Neuron (in vitro differentiated cells): Measurements from ENCODE around the gene ASXL3.

ENCODE experiments used
- H2AFZ ChIP-seq: one replicate; pipeline ENCODE4 v1.6.1; 2013; ENCODE audit warnings: low read depth, mild to moderate bottlenecking, inconsistent platforms, low read length, moderate library complexity
- H3K27me3 ChIP-seq: one replicate; pipeline ENCODE4 v1.6.1; 2013; ENCODE audit warnings: low read length; ENCODE audit not compliant: insufficient read depth
- H3K36me3 ChIP-seq: one replicate; pipeline ENCODE4 v1.6.1; 2013; ENCODE audit warnings: low read length; ENCODE audit not compliant: insufficient read depth
- H3K4me1 ChIP-seq: one replicate; pipeline ENCODE4 v1.6.1; 2013; ENCODE audit warnings: low read length; ENCODE audit not compliant: insufficient read depth
- H3K4me3 ChIP-seq: 2 replicates; pipeline ENCODE4 v1.5.1; 2013; ENCODE audit warnings: mild to moderate bottlenecking, low read length, moderate library complexity
- H3K9me3 ChIP-seq: one replicate; pipeline ENCODE4 v1.6.1; 2013; ENCODE audit warnings: low read length

The ASXL3 gene

GRCh38 chr18:33716061-33716683, 138.2 kb downstream of the ASXL3 start:
- Histone ChIP-seq H3K9me3 (no peaks in the 10 kb centered on the region), H3K4me1 (peaks cover 12% of the 10 kb centered on the region), H3K36me3 (peaks cover 6% of the 10 kb centered on the region), H3K4me3 (no peak overlapping the region), H3K27me3 (no peaks in the 10 kb centered on the region), H2AFZ (no peak overlapping the region)

GRCh38 chr18:33717339-33717738, 139.3 kb downstream of the ASXL3 start:
- peaks cover 5% of the 10 kb centered on the region for H3K36me3 ChIP-seq
- no peak overlapping the region for H3K4me3 ChIP-seq
- no peak overlapping the region for H2AFZ ChIP-seq
- H3K9me3 ChIP-seq, result no peaks in the 10 kb centered on the region
- H3K27me3 ChIP-seq, result no peaks in the 10 kb centered on the region
- peaks cover 12% of the 10 kb centered on the region for H3K4me1 ChIP-seq

GRCh38 chr18:33720133-33720532, 142.1 kb downstream of the ASXL3 start:
- Histone ChIP-seq H3K36me3 (peaks cover 4% of the 10 kb centered on the region), H2AFZ (no peak overlapping the region), H3K4me3 (no peak overlapping the region), H3K27me3 (no peaks in the 10 kb centered on the region), H3K4me1 (peaks cover 8% of the 10 kb centered on the region), H3K9me3 (no peaks in the 10 kb centered on the region)

GRCh38 chr18:33729556-33729955, 151.5 kb downstream of the ASXL3 start:
- Histone ChIP-seq H3K9me3 (no peaks in the 10 kb centered on the region), H2AFZ (no peak overlapping the region), H3K4me1 (peaks cover 3% of the 10 kb centered on the region), H3K4me3 (no peak overlapping the region), H3K27me3 (no peaks in the 10 kb centered on the region), H3K36me3 (peaks cover 13% of the 10 kb centered on the region)

- Histone ChIP-seq H3K4me3 (no peak overlapping the region), H3K9me3 (no peaks in the 10 kb centered on the region), H3K27me3 (no peaks in the 10 kb centered on the region), H2AFZ (no peak overlapping the region), H3K36me3 (peaks cover 21% of the 10 kb centered on the region), H3K4me1 (peaks cover 3% of the 10 kb centered on the region)
Measured at GRCh38 chr18:33733376-33733775, 155.4 kb downstream of the ASXL3 start.

GRCh38 chr18:33735428-33735827, 157.4 kb downstream of the ASXL3 start:
- Histone ChIP-seq H3K4me1 (peaks cover 3% of the 10 kb centered on the region), H3K9me3 (no peaks in the 10 kb centered on the region), H3K36me3 (peaks cover 40% of the 10 kb centered on the region), H2AFZ (no peak overlapping the region), H3K27me3 (no peaks in the 10 kb centered on the region), H3K4me3 (no peak overlapping the region)

- Histone ChIP-seq H3K27me3 (no peaks in the 10 kb centered on the region), H3K9me3 (peaks cover 2% of the 10 kb centered on the region), H3K4me1 (no peaks in the 10 kb centered on the region), H3K36me3 (peaks cover 70% of the 10 kb centered on the region), H3K4me3 (no peak overlapping the region), H2AFZ (no peak overlapping the region)
Measured at GRCh38 chr18:33741760-33742159, 163.7 kb downstream of the ASXL3 start.

GRCh38 chr18:33744032-33744697, 166.1 kb downstream of the ASXL3 start:
- H3K27me3 ChIP-seq, result no peaks in the 10 kb centered on the region
- peaks cover 59% of the 10 kb centered on the region for H3K36me3 ChIP-seq
- H3K4me3 ChIP-seq, result no peak overlapping the region
- H3K4me1 ChIP-seq, result no peaks in the 10 kb centered on the region
- H2AFZ ChIP-seq, result no peak overlapping the region
- H3K9me3 ChIP-seq, result peaks cover 2% of the 10 kb centered on the region

GRCh38 chr18:33745151-33745795, 167.3 kb downstream of the ASXL3 start:
- Histone ChIP-seq H3K4me3 (no peak overlapping the region), H3K36me3 (peaks cover 49% of the 10 kb centered on the region), H3K4me1 (peaks cover 2% of the 10 kb centered on the region), H3K27me3 (no peaks in the 10 kb centered on the region), H2AFZ (no peak overlapping the region), H3K9me3 (peaks cover 2% of the 10 kb centered on the region)

GRCh38 chr18:33745871-33746545, 168.0 kb downstream of the ASXL3 start:
- H3K9me3 ChIP-seq, result peaks cover 2% of the 10 kb centered on the region
- H3K27me3 ChIP-seq, result no peaks in the 10 kb centered on the region
- H3K36me3 ChIP-seq, result peaks cover 43% of the 10 kb centered on the region
- H3K4me1 ChIP-seq, result peaks cover 2% of the 10 kb centered on the region
- no peak overlapping the region for H2AFZ ChIP-seq
- H3K4me3 ChIP-seq, result no peak overlapping the region

GRCh38 chr18:33749834-33750233, 171.8 kb downstream of the ASXL3 start:
- H3K4me3 ChIP-seq, result no peak overlapping the region
- no peak overlapping the region for H2AFZ ChIP-seq
- no peaks in the 10 kb centered on the region for H3K27me3 ChIP-seq
- peaks cover 8% of the 10 kb centered on the region for H3K36me3 ChIP-seq
- H3K9me3 ChIP-seq, result no peaks in the 10 kb centered on the region
- peaks cover 2% of the 10 kb centered on the region for H3K4me1 ChIP-seq

GRCh38 chr18:33750366-33750765, 172.3 kb downstream of the ASXL3 start:
- H3K4me1 ChIP-seq, result peaks cover 2% of the 10 kb centered on the region
- no peak overlapping the region for H2AFZ ChIP-seq
- no peaks in the 10 kb centered on the region for H3K27me3 ChIP-seq
- no peak overlapping the region for H3K4me3 ChIP-seq
- no peaks in the 10 kb centered on the region for H3K9me3 ChIP-seq
- peaks cover 3% of the 10 kb centered on the region for H3K36me3 ChIP-seq

GRCh38 chr18:33751613-33752221, 173.7 kb downstream of the ASXL3 start:
- Histone ChIP-seq H3K27me3 (no peaks in the 10 kb centered on the region), H3K4me3 (no peak overlapping the region), H3K4me1 (peaks cover 2% of the 10 kb centered on the region), H2AFZ (no peak overlapping the region), H3K9me3 (no peaks in the 10 kb centered on the region), H3K36me3 (no peaks in the 10 kb centered on the region)
